NB4 (cell line): Measurements from ENCODE around the gene DUS2.
A peak's percentile ranks its signal among the peaks of the same experiment; 100 is the strongest.

ENCODE experiments used
- MYC ChIP-seq: IDR thresholded peaks from 2 replicates; pipeline ENCODE4 v1.6.1; 2011; ENCODE audit warnings: low read depth, low read length
- POLR2A ChIP-seq: IDR thresholded peaks from 2 replicates; pipeline ENCODE4 v1.6.1; 2011; ENCODE audit warnings: mild to moderate bottlenecking; ENCODE audit not compliant: insufficient read length; ENCODE audit errors: extremely low read depth
- TF ChIP-seq, protein P1 (sequence below): IDR thresholded peaks from one replicate; pipeline ENCODE4 v1.5.1; 2012; ENCODE audit warnings: low read depth, low read length
- TF ChIP-seq, protein P2 (sequence below): IDR thresholded peaks from 2 replicates; pipeline ENCODE4 v1.6.1; 2011; ENCODE audit warnings: low read depth, low read length

DNA sequence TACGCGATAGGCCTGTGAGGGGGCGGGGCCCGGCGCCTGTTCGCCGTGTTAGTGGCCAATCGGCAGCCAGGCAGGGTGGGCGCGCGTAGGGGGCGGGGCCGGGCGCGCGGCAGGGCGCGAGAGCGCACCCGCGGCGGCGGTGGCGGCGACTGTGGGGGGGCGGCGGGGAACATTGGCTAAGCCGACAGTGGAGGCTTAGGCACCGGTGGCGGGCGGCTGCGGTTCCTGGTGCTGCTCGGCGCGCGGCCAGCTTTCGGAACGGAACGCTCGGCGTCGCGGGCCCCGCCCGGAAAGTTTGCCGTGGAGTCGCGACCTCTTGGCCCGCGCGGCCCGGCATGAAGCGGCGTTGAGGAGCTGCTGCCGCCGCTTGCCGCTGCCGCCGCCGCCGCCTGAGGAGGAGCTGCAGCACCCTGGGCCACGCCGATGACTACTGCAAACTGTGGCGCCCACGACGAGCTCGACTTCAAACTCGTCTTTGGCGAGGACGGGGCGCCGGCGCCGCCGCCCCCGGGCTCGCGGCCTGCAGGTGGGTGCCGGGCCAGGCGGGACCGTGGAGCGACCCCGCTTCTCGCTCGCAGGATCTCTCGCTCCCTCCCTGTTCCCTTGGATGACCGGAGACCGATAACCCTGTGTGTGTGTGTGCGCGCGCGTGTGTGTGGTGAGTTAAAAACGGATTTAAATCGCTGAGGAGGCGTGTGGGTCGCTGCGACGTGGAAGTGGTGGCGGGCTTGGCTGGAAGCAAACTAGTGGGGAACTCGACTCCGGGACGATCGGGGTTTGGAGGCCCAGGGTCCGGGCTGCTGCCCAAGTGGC, 62.4 kb downstream of the DUS2 start, which contains the start of gene NFATC3:
- TF ChIP-seq, protein P1, sequence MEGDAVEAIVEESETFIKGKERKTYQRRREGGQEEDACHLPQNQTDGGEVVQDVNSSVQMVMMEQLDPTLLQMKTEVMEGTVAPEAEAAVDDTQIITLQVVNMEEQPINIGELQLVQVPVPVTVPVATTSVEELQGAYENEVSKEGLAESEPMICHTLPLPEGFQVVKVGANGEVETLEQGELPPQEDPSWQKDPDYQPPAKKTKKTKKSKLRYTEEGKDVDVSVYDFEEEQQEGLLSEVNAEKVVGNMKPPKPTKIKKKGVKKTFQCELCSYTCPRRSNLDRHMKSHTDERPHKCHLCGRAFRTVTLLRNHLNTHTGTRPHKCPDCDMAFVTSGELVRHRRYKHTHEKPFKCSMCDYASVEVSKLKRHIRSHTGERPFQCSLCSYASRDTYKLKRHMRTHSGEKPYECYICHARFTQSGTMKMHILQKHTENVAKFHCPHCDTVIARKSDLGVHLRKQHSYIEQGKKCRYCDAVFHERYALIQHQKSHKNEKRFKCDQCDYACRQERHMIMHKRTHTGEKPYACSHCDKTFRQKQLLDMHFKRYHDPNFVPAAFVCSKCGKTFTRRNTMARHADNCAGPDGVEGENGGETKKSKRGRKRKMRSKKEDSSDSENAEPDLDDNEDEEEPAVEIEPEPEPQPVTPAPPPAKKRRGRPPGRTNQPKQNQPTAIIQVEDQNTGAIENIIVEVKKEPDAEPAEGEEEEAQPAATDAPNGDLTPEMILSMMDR, result no peak
- TF ChIP-seq MYC (peak; percentile 75), POLR2A (peak; percentile 39)
- TF ChIP-seq, protein P2, sequence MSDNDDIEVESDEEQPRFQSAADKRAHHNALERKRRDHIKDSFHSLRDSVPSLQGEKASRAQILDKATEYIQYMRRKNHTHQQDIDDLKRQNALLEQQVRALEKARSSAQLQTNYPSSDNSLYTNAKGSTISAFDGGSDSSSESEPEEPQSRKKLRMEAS, result 0 out of 2 replicates have a peak, but pooled peaks have one; percentile 19
